Dermis microvascular lymphatic vessel endothelial cell (primary cell): ENCODE data around the gene AOPEP. TPM values are rescaled to one million over a fixed set of nuclear protein-coding genes. Genes with fewer than 3 reads are reported as not detected.
A peak's percentile ranks its signal among the peaks of the same experiment; 100 is the strongest.

Experiments
- DNase-seq, 2 donors: peaks; one replicate each; pipeline versions ENCODE4 v3.0.0 to v3.0.0-alpha.2; 2010; ENCODE audit warnings: low read depth in 2 of 2
- total RNA-seq: library from RNA; depleted of rRNA; stranded (reverse); fragments of >200 nt; gene quantifications from 2 replicates; pipeline ENCODE4 v1.2.1, GENCODE V29; 2014

Gene AOPEP
- total RNA-seq, 1 donor from 2014 or later = 24.6 TPM

DNA sequence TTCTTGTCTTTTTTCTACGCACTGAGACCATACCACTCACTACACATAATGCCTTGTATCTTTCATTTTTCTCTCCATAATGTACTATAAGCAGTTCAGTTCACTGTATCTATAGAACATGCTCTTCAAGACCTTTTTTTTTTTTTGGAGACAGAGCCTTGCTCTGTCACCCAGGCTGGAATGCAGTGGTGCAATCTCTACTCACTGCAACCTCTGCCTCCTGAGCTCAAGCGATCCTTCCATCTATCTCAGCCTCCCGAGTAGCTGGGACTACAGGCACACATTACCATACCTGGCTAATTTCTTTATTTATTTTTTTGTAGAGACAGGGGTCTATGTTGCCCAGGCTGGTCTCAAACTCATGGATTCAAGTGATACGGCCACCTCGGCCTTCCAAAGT lies 382.3 kb downstream of the AOPEP start:
- DNase-seq = no peak

DNA sequence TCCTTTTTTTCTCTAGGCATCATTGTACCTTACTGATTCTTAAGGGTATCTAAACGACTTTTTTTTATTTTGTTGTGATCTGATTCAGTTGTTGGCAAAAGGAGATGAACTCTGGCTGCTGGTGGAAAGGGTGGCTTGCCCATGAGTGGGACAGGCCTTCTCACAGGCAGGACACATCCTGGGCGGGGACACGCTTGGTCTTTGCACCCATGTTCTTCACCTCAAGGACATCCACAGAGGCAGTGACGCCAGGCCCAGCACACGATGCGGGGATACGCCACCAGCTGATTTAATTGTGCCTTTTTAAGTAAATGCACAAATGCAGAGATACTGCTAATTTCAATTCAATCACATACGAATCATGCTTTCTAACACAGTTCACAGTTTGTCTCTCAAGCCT lies 383.0 kb downstream of the AOPEP start:
- DNase-seq = no peak

GRCh38 chr9:95110921-95111525 lies 384.5 kb downstream of the AOPEP start:
- DNase-seq = no peak

GRCh38 chr9:95111716-95112115 lies 385.2 kb downstream of the AOPEP start:
- no peak for DNase-seq

DNA sequence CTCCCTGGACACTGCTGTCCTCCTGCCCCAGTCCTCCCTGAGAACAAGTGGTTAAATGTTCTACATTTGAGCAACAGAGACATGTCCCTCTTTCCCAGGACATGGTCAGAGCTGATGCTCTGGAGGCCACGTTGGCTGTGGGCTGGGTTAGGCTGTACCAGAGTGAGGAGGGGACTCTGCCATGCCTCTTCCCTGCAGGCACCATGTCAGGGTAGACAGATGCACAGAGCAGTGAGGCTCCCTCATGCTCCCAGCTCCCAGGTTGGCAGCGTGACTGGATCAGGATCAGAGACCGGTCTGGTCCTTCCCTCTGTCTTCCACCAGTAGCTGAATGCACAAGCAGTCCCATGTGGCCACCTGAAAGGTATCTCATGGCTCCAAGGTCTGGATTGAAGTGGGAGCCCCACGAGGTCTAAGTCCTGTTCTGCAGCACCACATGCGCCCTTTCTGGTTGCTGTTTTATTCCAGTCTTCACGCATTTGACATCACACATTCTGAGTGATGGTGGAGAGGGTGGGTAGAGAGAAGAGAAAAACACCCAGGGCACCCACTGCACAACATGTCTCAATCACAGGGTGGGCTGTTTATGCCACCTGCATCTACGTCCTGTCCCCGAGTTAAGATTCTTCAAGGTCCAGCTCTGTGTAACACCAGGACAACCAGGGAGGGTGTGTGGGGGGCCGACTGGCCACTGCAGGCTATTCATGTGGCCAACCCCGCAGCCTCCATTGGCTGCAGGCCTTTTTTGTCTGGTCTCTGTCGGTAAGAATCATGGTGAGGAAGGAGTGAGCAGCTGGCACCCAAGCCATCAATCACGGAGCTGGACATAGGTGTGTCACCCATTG lies 386.2 kb downstream of the AOPEP start:
- no peak for DNase-seq

DNA sequence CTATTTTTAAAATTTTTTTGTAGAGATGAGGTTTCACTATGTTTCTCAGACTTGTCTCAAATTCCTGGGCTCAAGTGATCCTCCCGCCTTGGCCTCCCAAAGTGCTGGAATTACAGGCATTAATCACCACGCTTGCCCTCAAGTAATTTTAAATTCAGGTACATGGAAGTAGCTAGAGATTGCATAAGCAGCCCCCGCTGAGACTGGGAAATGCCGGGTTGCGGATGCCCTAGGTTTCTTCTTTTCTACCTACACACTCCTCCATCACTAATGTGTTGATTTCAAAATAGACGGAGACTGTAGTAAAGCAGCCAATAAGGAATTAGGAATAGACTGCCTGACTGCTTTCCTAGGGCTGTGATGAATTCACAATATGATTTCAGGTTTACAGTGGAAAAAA lies 388.6 kb downstream of the AOPEP start:
- no peak for DNase-seq

DNA sequence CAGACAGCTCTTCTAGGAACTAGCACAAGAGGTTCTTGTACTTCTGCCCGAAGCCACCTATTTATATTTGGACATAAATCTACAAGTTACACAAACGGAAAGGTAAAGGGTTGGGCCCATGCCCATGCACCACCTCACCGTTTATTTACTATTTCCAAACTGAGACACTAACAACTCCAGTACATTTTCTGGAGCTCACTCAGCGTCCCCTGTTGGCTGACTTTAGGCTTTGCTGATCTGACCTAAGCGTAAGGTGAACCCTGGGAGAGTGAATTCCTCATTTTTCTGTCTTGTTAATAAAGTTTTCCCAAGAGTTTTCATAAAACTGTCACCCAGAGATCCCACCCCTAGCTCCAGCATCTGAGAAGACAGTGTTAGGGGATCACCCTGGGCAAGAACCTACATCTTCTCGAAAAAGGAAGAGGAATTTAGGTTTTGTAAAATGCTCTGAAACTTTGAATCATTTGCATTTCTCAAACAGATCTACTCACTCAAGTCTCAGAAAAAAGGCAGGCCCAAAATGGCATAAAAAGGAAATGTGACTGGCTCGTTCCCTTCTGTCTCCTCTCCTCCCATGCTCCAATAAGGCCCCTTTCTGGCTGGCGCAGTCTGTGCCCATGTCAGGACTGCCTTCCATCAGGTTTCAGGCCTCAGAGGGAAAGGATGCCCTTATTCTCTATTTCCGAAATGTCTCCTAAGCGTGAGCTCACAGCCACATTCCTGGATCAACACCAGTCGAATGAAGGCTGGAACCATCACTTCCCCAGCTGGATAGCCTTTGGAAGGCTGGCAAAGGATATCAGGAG lies 389.7 kb downstream of the AOPEP start:
- DNase-seq = no peak

DNA sequence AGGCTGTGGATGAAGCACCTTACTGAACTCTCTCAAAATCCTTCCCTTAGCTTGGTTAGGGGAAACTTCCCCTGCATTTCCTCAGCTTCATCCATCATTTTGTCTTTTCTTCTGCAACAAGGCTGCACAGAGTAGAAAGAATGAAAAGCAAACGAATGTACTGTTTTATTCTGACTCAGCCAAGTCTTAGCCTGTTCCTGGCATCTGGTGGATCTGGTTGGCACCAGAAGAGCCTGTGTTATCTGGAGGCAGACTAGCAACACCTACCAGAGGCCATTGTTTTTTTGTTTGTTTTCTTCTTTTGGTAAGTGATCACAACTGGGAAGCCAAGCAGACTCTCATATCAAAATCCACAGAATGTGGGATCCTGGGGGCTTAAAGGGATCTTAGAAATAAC lies 390.3 kb downstream of the AOPEP start:
- DNase-seq = no peak

DNA sequence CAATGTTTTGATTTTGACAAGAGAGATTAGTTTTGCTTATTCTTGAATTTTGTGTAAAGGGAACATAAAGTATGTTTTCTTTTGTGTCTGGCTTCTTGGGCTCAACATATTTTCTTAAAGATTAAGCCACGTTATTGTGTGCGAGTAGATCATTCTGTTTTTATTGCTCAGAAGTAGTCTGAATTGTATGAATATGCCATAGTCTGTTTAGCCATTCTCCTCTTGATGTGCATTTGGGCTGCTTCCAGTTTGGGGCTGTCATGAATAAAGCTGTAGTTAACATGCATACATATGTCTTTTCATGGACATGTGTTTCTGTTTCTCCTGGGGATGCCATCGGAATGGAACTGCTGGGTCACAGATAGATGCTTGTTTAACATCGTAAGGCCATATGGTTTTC lies 392.1 kb downstream of the AOPEP start:
- no peak for DNase-seq

- no peak for DNase-seq
These were observed 394.4 kb downstream of the AOPEP start for GRCh38 chr9:95120781-95121370.

DNA sequence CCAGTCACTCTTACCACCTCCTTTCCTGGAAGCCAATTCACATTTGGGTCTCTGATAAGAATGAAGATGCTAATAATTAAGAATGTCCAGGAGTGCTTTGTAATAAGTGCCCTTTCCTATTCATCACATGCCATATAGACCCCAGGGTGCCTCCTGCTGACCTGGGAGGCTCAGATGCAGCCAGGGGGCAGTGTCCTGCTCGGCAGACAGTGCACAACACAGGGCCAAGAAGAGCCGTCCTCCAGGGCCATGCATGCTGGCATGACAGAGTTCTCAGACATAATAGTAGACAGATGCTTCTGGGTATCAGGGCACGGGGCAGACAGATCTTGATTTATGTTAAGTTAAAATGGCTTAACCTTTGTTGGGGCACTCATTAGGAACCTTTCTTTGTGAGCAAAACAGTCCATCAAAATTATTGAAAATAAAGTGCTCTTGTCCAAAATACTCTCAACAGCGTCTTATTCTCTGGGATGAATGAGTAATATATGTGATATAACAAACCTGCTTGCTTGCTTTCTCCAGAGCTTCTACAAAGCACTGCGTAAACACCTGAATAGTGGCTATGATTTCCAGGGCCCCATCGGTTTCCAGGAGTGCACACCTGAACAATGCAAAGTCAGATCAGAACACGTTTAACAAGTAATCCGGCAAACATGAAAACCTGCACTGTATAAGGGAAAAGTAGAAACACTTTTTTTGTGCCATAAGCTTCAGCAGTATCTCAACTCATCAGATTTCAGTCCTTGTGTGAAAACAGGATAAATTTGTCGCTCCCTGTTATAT lies 398.3 kb downstream of the AOPEP start:
- no peak for DNase-seq

DNA sequence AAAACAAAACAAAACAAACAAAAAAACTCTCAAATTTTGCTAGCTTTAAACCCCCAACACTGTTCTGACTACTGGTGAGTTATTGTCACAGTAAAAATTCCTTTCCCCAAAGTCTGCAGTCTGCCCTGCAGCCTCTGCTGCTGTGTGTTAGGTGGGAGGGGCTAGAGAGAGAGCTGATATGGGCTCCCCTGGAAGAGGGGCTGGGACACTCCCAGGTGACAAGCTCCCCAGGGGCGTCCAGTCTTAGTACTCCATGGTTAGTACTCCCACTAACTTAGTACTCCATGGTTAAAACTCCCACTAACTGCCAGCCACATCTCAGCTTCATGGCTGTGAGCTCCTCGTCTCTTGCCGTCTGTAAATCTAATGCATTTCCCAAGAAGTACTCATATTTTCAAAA lies 399.2 kb downstream of the AOPEP start:
- DNase-seq = no peak

DNA sequence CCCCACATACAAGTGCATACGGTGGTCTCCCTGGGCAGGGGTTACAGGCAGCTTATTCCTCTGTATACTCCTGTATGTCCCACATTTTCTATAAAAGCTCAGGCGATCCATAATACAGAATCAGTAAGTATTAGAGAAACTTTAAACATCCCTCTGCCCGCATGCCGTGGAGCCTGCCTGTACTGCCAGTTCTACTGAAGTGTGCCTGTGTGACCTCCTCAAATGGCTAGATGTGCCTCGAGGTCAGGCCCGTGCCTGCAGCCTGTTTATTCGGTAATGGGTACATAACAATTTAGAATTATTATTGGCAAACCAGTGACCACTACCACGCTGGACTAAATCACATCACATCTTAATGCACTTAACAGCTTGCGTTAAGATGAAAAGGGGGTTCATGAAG lies 400.2 kb downstream of the AOPEP start:
- no peak for DNase-seq

GRCh38 chr9:95127249-95128176 lies 401.0 kb downstream of the AOPEP start:
- DNase-seq = peak; percentile 40 to 79

GRCh38 chr9:95128177-95128524 lies 401.7 kb downstream of the AOPEP start:
- no peak for DNase-seq

- DNase-seq = no peak
These were observed 403.2 kb downstream of the AOPEP start for GRCh38 chr9:95129476-95130291.

DNA sequence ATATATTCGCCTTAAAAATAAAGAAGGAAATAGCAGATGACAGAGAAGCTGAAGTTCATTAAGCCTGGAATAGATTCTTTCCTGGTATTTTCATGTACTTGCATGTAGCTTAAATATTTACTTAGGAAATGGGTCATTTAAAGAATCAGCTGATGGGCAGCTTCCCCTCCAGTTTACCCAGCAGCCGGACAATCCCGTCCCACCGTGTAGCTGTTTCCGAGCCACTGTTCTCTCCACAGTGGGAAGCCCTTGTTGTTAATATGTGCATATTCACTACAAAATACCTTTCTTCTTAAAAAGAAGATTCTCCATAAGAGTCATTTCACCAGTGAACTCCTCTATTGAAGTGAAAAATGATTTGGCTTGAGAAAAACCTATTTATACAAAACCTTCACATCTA lies 404.0 kb downstream of the AOPEP start:
- DNase-seq = no peak

GRCh38 chr9:95131023-95131943 lies 404.8 kb downstream of the AOPEP start:
- DNase-seq = peak; percentile 16 to 60
